SU-DHL-6 (cell line): ENCODE measurements around the gene ABCC8.

Experiments
- CTCF ChIP-seq: fragments of 200-600 bp; sonication (generic); IDR thresholded peaks from one replicate; pipeline ENCODE4 v1.5.1; 2017; ENCODE audit warnings: antibody characterized with exemption, mild to moderate bottlenecking, low read length, moderate library complexity; ENCODE audit not compliant: insufficient read depth, poor library complexity, severe bottlenecking
- EZH2phosphoT487 ChIP-seq: fragments of 200-600 bp; sonication (generic), shearing (Covaris generic); conservative IDR thresholded peaks from 2 replicates; pipeline ENCODE4 v1.6.1; 2018; ENCODE audit warnings: mild to moderate bottlenecking, antibody characterized with exemption, low read length, moderate library complexity, mixed read lengths

GRCh38 chr11:17469998-17470397 is 6.6 kb downstream of the ABCC8 start:
- TF ChIP-seq CTCF = no peak
- no peak for TF ChIP-seq EZH2phosphoT487
